NCI-H446 (cell line): ENCODE measurements around the gene LRP8.
"Not testable (repeated sequence)": the region's sequence is repeated elsewhere in the genome, so short reads cannot be mapped to it uniquely, and the experiment has no call there.

Experiments used
- DNase-seq, 2 experiments: peaks; one replicate each; lab custom pipeline; 2025; lab: John Stamatoyannopoulos, UW

LRP8 gene

DNA sequence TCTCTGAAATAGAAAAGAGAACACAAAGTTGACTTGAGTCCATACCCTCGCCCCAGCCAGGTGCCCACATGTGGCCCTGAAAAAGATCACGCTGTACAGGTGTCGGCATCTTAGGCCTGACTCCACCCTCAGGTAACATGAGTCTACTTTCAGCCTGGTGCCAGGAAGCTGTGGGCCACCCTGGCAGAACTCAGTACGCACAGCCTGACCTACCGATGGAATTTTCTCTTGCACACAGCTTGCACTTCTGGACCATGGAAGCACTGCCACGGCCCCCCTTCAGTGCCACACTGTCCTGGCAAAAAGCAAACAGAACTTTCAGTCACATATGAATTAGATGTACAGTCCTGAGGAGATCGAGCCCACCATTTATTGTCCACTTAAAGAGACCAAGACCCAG, 109.7 kb downstream of the LRP8 start:
- no peak for DNase-seq

- no peak for DNase-seq
These were observed 113.4 kb downstream of the LRP8 start for GRCh38 chr1:53214376-53214940.

DNA sequence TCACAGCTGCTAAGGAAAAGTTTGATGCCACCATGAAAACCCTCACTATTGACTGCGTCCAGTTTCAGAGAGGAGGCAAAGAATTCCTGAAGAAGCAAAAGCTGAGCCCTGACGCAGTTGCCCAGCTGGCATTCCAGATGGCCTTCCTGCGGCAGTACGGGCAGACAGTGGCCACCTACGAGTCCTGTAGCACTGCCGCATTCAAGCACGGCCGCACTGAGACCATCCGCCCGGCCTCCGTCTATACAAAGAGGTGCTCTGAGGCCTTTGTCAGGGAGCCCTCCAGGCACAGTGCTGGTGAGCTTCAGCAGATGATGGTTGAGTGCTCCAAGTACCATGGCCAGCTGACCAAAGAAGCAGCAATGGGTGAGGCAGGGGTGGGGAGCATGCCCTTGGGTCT, 116.9 kb downstream of the LRP8 start:
- no peak for DNase-seq

- DNase-seq: no peak
These were observed 117.5 kb downstream of the LRP8 start for GRCh38 chr1:53210352-53210751.

GRCh38 chr1:53207726-53208125, 120.1 kb downstream of the LRP8 start:
- DNase-seq: no peak

- DNase-seq: no peak
These were observed 121.0 kb downstream of the LRP8 start for GRCh38 chr1:53206735-53207379.

DNA sequence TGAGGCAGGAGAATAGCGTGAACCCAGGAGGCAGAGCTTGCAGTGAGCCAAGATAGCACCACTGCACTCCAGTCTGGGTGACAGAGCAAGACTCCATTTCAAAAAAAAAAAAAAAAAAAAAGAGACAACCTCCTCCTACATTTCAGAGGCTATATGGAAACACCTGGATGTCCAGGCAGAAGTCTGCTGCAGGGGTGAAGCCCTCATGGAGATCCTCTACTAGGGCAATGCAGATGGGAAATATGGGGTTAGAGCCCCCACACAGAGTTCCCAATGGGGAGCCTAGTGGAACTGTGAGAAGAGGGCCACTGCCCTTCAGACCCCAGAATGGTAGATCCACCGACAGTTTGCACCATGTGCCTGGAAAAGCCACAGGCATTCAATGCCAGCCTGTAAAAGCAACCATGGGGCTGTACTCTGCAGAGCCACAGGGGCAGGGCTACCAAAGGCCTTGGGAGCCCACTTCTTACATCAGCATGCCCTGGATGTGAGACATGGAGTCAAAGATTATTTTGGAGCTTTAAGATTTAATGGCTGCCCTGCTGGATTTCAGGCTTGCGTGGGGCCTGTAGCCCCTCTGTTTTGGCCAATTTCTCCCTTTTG, 121.7 kb downstream of the LRP8 start:
- not testable (repeated sequence) for DNase-seq

- not testable (repeated sequence) for DNase-seq
These were observed 122.4 kb downstream of the LRP8 start for GRCh38 chr1:53205496-53205895.

DNA sequence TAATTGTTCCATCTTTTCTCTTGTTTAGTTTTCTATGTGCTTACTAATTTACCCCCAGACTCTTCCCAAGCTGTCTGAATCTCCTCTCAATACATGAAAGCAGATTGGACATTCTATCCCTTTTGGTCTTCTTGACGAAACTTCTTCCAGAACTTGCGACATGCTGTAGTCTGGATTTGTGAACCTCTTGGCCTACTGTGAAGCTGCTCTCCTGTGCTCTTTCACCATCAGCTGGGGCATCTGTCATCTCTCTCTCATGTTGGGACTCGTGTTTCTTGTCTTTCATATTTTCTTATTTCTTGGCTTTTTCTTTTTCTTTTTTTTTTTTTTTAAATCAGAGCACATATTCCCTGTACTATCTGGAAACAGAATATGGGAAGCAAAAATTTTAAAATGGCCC, 124.4 kb downstream of the LRP8 start:
- DNase-seq: no peak

GRCh38 chr1:53198241-53198651, 129.6 kb downstream of the LRP8 start:
- no peak for DNase-seq

DNA sequence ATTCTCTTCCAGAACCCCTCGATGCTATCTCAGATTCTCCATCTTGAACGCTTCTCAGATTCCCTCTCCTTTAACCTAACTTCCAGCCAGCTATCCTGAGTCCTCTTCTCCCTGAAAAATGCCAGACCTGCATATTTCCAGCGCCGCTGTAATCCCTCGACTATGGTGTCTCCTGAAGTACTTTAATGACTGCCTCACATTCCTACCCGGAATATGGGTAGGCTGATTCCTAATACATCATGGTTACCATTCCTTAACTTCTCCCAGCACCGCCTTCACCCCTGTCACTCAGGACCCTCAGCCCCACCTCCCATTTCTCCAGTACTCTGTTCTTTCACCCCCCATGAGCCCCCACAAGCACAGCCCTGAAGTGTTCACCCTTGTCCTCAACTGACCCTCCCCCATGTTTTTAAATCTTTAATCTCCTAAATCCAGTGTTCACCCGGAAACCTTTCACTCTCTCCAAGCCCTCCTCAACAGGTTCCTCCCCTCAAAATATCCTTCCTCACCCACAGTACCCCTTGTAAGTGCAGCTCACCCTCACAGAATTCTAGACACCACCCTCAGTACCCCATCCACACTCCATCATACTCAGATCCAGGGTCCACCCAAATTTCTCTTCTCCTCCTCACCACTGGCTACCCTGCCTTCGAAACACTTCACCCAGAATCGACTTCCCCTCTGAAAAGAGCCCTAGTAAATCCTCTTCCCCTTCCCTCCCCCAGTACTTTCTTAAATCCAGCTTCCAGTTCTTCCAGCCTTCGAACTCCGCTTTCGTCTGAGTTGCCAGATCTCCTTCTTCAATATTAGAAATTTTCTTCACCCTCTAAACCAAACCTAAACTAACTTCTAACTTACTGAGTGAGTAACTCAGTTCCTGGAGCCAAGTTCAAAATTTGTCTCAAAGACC, 130.3 kb downstream of the LRP8 start:
- no peak for DNase-seq

DNA sequence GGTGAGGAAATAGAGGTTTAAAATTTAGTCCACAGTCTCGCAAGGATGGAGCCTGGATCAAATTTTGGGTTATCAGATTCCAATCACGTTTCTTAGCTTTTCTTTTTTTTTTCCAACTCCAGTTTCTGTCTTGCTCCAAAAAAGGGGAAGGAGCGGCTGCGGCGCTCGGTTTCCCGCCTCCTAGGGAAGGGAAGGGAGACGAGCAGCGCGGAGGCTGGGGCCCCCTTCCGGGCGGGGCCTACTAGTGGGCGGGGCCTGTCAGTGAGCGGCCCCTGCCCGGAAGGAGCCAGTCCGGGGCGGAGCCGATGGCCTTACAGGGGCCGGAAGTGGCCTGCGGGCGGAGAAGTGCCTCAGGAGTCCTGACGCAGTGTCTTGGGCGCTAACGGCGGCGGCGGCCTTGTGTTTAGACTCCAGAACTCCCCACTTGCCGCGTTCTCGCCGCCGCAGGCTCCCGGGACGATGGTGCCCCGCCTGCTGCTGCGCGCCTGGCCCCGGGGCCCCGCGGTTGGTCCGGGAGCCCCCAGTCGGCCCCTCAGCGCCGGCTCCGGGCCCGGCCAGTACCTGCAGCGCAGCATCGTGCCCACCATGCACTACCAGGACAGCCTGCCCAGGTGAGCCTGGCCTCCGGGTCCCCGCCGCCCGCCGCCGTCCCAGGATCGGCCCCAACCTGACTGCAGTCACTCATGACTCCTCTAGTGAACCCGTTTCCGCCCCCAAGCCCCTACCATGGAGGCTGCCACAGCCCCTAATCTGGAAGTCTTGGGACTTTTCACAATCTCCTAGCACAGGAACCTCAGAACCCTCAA, 131.2 kb downstream of the LRP8 start, which contains the start of gene CPT2:
Gene CPT2, plus strand, starts transcription at position 340 of the 806 bp plus-strand sequence. Its CDS starts 120 bp downstream, at position 460.
- peak; percentile 80 to 97 for DNase-seq

GRCh38 chr1:53196017-53196484, 131.8 kb downstream of the LRP8 start:
- DNase-seq: no peak

GRCh38 chr1:53195246-53196016, 132.4 kb downstream of the LRP8 start:
- no peak for DNase-seq
